Measurements from ENCODE around the gene VAV3.

- TF ChIP-seq EZH2phosphoT487 (IDR thresholded peaks at IDR 0.05; ENCODE audit: borderline replicate concordance, low read depth) (no peak), YY1 (IDR thresholded peaks at IDR 0.05; ENCODE audit: low read depth) (no peak), USF1 (IDR thresholded peaks at IDR 0.05; ENCODE audit: borderline replicate concordance, low read depth) (no peak), CTCF (IDR thresholded peaks at IDR 0.05) (no peak), RCOR1 (IDR thresholded peaks at IDR 0.05; ENCODE audit: low read length) (no peak), CHD2 (IDR thresholded peaks at IDR 0.05; ENCODE audit: low read length, partially characterized antibody) (no peak), ZBTB33 (IDR thresholded peaks at IDR 0.05; ENCODE audit: borderline replicate concordance, low read depth) (no peak), MEF2A (IDR thresholded peaks at IDR 0.05; ENCODE audit: borderline replicate concordance, low read depth) (no peak), TAF1 (IDR thresholded peaks at IDR 0.05; ENCODE audit: borderline replicate concordance, low read depth, low read length) (no peak), MAX (IDR thresholded peaks at IDR 0.05; ENCODE audit: low read depth) (no peak)
These were observed 303.8 kb downstream of the VAV3 start for GRCh38 chr1:107661158-107661557.
